ENCODE data around the gene FAM53B. TPM values are rescaled to one million over a fixed set of nuclear protein-coding genes. Genes with fewer than 3 reads are reported as not detected.
A peak's percentile ranks its signal among the peaks of the same experiment; 100 is the strongest.

The FAM53B gene
- total RNA-seq, 4 donors from 2014 or later, result 41.0 to 110 (median 50.0) TPM

DNA sequence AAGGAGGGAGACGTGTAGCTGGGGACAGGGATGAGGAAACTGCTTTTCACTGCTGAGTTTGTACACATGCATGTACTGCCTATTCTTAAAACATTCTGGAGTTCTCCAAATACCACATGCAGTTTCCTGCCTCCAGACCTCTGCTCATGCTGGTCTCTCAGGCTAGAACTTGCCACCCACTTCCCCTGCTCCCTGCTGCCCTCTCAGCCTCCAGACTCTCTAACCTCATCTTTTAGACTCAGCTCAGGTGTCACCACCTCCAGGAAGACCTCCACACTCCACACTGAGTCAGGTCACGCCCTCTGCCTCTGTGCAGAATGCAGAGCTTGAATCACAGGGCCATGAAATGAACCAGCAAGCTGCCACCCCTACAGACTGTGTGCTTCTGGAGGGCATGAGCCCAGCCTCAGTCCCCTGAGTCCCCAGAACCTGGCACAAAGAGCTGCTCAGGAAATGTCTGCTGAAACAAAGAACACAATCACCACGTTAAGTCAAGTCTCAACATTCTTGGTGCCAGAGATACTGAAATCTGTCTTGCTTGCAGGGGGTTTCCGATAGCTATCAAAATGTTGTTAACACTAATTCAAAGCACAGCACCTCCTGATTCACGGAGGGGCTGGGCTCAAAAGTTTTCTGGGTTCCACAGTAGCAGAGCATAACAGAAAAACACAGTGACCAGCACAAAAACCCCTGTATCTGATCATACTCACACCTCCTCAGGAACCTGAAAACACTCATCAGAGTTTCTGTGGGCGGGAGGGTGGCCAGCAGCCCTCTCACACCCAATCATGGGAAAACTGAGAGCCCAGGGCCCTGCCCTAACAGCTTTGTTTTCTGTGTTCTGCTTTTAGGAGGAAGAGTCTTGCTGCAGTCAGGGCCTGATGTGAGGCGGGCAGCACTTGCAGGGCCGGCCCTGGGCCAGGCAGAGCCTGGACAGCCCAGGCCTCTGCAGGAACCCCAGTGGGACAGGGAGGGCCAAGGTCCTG, 21.1 kb downstream of the FAM53B start:
- peak; percentile 66 for DNase-seq
- in situ Hi-C loops (cut with MboI; ENCODE audit: low pct_ligation_motif_present in 1 of 4, low pct_unique_long_range_greater_than_20kb in 1 of 4, low sequenced_read_pairs in 3 of 4), result no loop called here
- no peak overlapping the region for H3K4me3 ChIP-seq
- H3K9me3 ChIP-seq, result no peaks in the 10 kb centered on the region
- H3K27ac ChIP-seq, result peak overlapping the region; percentile 76 to 86 (median 80)
- 39 to 56% methylated on average over 1 to 8 of the region's 8 CpGs for WGBS, 2 donors (ENCODE audit: low coverage in 1 of 2)
- H3K27me3 ChIP-seq, result no peaks in the 10 kb centered on the region
- H3K36me3 ChIP-seq, result no peaks in the 10 kb centered on the region
- TF ChIP-seq, protein P1, sequence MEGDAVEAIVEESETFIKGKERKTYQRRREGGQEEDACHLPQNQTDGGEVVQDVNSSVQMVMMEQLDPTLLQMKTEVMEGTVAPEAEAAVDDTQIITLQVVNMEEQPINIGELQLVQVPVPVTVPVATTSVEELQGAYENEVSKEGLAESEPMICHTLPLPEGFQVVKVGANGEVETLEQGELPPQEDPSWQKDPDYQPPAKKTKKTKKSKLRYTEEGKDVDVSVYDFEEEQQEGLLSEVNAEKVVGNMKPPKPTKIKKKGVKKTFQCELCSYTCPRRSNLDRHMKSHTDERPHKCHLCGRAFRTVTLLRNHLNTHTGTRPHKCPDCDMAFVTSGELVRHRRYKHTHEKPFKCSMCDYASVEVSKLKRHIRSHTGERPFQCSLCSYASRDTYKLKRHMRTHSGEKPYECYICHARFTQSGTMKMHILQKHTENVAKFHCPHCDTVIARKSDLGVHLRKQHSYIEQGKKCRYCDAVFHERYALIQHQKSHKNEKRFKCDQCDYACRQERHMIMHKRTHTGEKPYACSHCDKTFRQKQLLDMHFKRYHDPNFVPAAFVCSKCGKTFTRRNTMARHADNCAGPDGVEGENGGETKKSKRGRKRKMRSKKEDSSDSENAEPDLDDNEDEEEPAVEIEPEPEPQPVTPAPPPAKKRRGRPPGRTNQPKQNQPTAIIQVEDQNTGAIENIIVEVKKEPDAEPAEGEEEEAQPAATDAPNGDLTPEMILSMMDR (IDR thresholded peaks at IDR 0.05), result no peak
- peak; percentile 46 for TF ChIP-seq POLR2A (IDR thresholded peaks at IDR 0.05)
- TF ChIP-seq EP300 (IDR thresholded peaks at IDR 0.05; ENCODE audit: low read depth), result no peak
- TF ChIP-seq POLR2AphosphoS5 (IDR thresholded peaks at IDR 0.05), result peak in 1 of 3 donors; percentile 21
- intact Hi-C loops (cut with DNase I; ENCODE audit: low total_unique reads), result no loop called here
- H3K4me1 ChIP-seq, result peaks cover 58 to 99% (median 80%) of the 10 kb centered on the region in 4 donors

DNA sequence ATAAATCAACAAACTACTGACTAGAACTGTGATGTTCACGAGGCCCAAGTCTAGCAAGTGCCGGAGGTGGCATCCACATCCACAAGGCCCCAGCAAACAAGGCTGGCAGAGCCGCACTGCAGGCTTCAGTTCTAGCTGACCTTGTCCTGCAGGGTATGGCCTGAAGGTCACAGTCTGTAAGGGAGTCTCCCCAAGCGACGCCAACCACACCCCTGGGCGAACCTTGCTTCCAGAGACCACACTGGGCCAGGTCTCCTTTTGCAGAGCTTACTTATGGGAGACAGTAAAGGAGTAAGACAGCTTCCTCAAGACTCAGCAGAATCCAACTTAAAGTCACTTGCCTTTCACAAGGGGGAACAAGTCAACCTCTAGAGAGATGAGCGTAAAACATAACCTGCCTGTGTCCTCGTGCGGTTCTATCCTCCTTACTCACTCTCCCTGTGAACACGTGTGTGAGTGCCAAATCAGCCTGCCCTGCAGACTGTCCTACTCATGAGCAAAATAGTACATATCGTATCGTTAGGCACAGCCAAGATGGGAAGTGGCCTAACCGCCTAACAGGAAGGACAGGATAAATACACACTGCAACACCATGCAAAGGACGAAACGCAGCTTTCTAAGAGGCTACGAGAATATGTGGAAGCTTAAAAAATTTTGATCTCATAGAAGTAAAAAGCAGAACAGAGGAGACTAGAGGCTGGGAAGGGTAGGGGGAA, 22.7 kb downstream of the FAM53B start:
- DNase-seq, result peak; percentile 55
- Histone ChIP-seq H3K36me3 (no peaks in the 10 kb centered on the region), H3K27ac (peak overlapping the region; percentile 76 to 86 (median 80)), H3K4me1 (peaks cover 54 to 99% (median 65%) of the 10 kb centered on the region in 4 donors), H3K4me3 (no peak overlapping the region), H3K9me3 (no peaks in the 10 kb centered on the region), H3K27me3 (no peaks in the 10 kb centered on the region)
- WGBS, 2 donors (ENCODE audit: low coverage in 1 of 2), result 68 to 73% methylated on average over 7 to 16 of the region's 16 CpGs
- TF ChIP-seq POLR2A (IDR thresholded peaks at IDR 0.05), result peak; percentile 31
- TF ChIP-seq EP300 (IDR thresholded peaks at IDR 0.05; ENCODE audit: low read depth), result no peak
- TF ChIP-seq POLR2AphosphoS5 (IDR thresholded peaks at IDR 0.05), result peak in 2 of 3 donors; percentile 48 to 58
- TF ChIP-seq, protein P1 (IDR thresholded peaks at IDR 0.05), result no peak
- intact Hi-C loops (cut with DNase I; ENCODE audit: low total_unique reads) (no loop called here), in situ Hi-C loops (cut with MboI; ENCODE audit: low pct_ligation_motif_present in 1 of 4, low pct_unique_long_range_greater_than_20kb in 1 of 4, low sequenced_read_pairs in 3 of 4) (no loop called here)

DNA sequence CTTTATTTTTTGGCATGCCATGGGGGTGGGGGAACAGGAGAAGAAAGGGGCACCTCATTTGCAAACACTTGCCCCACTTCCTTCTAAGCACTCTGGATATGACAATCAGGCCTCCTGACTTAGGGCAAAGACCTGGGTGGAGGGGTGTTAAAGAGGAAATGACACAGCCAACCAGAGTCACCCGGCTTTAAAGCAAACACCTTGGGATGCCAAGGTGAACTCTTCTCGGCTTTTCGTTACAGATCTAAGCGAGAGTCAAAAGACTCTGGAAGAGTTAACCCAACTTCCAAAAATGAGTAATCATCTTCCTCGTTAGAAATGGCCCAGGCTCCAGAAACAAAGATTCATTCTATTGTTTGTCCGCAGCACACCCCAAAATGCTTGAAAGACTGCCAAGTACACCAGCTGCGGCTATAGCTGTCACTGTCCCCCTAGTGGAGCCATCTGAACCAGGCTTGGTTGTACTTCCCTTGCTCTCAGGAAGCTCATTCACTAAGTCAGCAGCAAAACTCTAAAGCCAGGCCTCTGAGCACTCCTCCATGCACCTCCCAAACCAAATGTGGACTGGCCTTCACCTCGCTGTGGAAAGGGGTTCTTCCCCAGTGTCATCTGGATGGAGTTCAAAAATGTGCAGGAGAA, 24.8 kb downstream of the FAM53B start:
- peak overlapping the region in 1 of 4 donors; percentile 1 for H3K4me3 ChIP-seq
- in situ Hi-C loops (cut with MboI; ENCODE audit: low pct_ligation_motif_present in 1 of 4, low pct_unique_long_range_greater_than_20kb in 1 of 4, low sequenced_read_pairs in 3 of 4), result no loop called here
- no peaks in the 10 kb centered on the region for H3K27me3 ChIP-seq
- TF ChIP-seq POLR2AphosphoS5 (IDR thresholded peaks at IDR 0.05) (peak; percentile 14 to 61 (median 26)), EP300 (IDR thresholded peaks at IDR 0.05; ENCODE audit: low read depth) (no peak)
- TF ChIP-seq, protein P1 (IDR thresholded peaks at IDR 0.05), result peak; percentile 56 to 87 (median 62)
- H3K4me1 ChIP-seq, result peaks cover 51 to 94% (median 54%) of the 10 kb centered on the region in 4 donors
- peak; percentile 83 for DNase-seq
- WGBS, 2 donors (ENCODE audit: low coverage in 1 of 2), result 20 to 24% methylated on average over 5 to 8 of the region's 8 CpGs
- no peaks in the 10 kb centered on the region for H3K36me3 ChIP-seq
- intact Hi-C loops (cut with DNase I; ENCODE audit: low total_unique reads), result no loop called here
- no peaks in the 10 kb centered on the region for H3K9me3 ChIP-seq
- H3K27ac ChIP-seq, result peak overlapping the region; percentile 76 to 86 (median 80)
